ENCODE data around the gene LRRC8E. TPM values are rescaled to one million over a fixed set of nuclear protein-coding genes. Genes with fewer than 3 reads are reported as not detected.

The LRRC8E gene
- total RNA-seq, 1 experiment from 2014 or later, result 3.0 TPM

GRCh38 chr19:7847664-7848063, 40.6 kb upstream of the LRRC8E start:
- Mint-ChIP-seq H3K4me1 (no peaks in the 10 kb centered on the region), H3K27ac (no peak overlapping the region), H3K4me3 (no peak overlapping the region), H3K9me3 (no peaks in the 10 kb centered on the region), H3K36me3 (no peaks in the 10 kb centered on the region), H3K27me3 (ENCODE audit: low read depth) (peaks cover 1% of the 10 kb centered on the region)
- DNase-seq (ENCODE audit: low spot score) (no peak), ATAC-seq (no peak)
- TF ChIP-seq ZNF232 (CRISPR knock-in tag; IDR thresholded peaks at IDR 0.05), result no peak
- no peak for TF ChIP-seq PRDM15 (CRISPR knock-in tag; IDR thresholded peaks at IDR 0.05)
- TF ChIP-seq ZNF281 (CRISPR knock-in tag; IDR thresholded peaks at IDR 0.05), result no peak
- TF ChIP-seq IRF1 (CRISPR knock-in tag; IDR thresholded peaks at IDR 0.05), result no peak
- TF ChIP-seq MYBL2 (CRISPR knock-in tag; IDR thresholded peaks at IDR 0.05), result no peak
- TF ChIP-seq ZNF416 (CRISPR knock-in tag; IDR thresholded peaks at IDR 0.05), result no peak
- no peak for TF ChIP-seq ATF1 (CRISPR knock-in tag; IDR thresholded peaks at IDR 0.05)
- TF ChIP-seq TEAD1 (CRISPR knock-in tag; IDR thresholded peaks at IDR 0.05), result no peak
- TF ChIP-seq PRRX2 (CRISPR knock-in tag; IDR thresholded peaks at IDR 0.05), result no peak
- TF ChIP-seq IRF2 (CRISPR knock-in tag; IDR thresholded peaks at IDR 0.05; ENCODE audit: borderline replicate concordance, low read depth), result no peak
- TF ChIP-seq RELA (CRISPR knock-in tag; IDR thresholded peaks at IDR 0.05; ENCODE audit: borderline replicate concordance), result no peak
- TF ChIP-seq ZNF425 (CRISPR knock-in tag; conservative IDR thresholded peaks at IDR 0.05), result no peak
- no peak for TF ChIP-seq SMAD4 (CRISPR knock-in tag; IDR thresholded peaks at IDR 0.05)
- TF ChIP-seq JUN (CRISPR knock-in tag; IDR thresholded peaks at IDR 0.05), result no peak
- no peak for TF ChIP-seq ATF2 (CRISPR knock-in tag; IDR thresholded peaks at IDR 0.05; ENCODE audit: borderline replicate concordance, low read depth)
- POLR2A ChIA-PET, result no interaction called here
- CTCF ChIA-PET, result interaction anchor here (1.2 kb wide), 1 partner anchor 16 kb away, joined by 3 read pairs; no protein-coding TSS in a partner anchor

All from WTC11 (cell line).